ENCODE data around the gene TTC39C.
A peak's percentile ranks its signal among the peaks of the same experiment; 100 is the strongest.
"Not testable (repeated sequence)": the region's sequence is repeated elsewhere in the genome, so short reads cannot be mapped to it uniquely, and the experiment has no call there.

The TTC39C gene

DNA sequence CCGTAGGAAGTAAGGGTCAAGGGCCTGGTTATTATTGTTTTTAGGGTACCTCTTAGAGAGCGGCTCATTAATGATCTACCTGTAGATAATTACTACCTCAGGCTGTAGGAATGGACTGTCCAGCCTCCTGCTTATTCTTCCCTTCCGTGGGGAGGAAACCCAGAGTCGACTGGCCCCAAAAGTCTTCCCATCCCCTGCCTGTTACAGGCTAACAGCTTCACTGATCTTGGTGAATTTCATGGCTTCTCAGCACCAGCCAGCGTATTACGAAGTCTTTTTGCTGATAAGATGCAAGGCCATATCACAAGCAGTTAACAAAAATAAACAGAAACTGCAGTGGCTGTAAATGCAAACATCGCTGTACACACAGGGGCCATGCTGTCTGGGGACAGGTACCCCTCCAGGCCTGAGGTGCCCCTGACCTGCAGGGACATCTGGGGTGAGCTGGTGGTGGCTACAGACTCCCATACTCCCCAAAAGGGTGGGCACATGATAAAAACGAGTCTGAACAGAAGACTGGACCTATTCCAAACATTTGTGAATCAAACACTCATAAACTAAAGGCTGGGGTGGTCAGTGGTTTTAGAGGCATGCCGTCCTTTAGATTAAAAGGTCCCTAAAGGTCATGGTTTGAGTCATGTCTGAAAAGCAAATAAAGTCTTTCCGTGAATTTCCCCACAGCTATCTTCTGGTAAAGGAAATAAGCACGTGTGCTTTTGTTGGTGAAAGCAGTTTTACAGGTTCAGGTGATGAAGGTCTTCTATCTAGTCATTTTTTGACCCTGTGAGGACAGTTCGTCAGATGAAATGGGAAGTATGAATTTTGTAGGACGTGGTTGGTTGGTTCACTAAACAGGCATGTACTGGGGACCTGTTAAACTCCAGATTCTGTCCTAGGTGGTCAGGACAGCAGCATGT is 36.7 kb downstream of the TTC39C start:
- no peak for DNase-seq

DNA sequence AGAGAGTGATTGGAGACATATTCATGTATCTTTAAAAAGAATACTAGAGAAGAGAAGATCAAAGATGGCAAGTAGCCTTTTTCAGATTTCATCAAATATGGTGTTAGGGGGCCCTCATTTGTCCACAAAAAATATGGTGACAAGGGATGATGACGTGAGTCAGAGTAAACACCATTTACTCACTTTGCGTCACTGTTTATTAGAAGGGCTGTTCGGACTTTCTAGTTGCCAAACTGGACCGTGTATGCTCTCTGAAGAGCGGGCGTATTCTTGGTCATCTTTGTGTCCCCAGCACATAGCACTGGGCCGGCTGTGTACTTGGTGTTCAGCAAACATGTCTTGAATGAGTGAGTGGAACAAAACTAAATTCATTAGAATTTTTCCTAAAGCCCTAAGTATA is 37.5 kb downstream of the TTC39C start:
- no peak for DNase-seq

DNA sequence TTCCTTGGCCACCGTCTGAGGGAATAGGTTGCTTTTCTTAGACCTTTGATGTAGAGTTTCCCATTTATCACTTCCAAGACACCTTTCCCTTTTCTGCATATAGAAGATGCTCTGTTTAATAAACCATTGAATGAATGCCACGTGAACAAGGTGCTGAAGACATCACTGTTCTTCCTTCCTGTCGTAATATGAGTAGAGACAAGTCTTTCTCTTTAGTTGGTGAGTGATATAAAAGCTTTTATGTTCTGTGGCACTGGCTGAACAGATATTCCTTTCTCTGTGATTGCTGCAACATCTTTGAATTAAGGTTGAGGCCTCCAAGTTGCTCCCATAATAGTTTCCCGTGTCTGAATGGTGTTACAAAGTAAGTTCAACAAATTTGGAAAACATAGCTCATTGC is 38.7 kb downstream of the TTC39C start:
- no peak for DNase-seq

DNA sequence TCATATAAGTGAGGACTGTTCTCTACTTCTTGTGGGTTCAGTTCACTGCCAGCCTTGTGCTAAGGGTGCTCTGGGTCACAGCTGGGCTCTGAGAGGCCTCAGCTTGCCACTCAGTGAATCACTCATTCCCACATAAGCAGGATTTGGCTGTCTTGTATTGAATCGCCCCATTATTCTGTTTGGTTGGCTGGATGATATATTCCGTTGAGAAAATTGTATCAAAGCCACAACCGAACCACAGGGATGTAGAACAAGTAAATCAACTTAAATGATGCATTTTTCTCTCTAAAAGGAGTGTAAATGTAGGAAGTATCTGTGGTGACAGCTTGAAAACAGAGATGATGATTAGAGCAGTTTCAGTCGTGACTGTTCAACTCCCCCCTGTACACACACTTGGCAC is 39.6 kb downstream of the TTC39C start:
- peak in 5 of 51 donors; percentile 2 to 13 (median 6) for DNase-seq

DNA sequence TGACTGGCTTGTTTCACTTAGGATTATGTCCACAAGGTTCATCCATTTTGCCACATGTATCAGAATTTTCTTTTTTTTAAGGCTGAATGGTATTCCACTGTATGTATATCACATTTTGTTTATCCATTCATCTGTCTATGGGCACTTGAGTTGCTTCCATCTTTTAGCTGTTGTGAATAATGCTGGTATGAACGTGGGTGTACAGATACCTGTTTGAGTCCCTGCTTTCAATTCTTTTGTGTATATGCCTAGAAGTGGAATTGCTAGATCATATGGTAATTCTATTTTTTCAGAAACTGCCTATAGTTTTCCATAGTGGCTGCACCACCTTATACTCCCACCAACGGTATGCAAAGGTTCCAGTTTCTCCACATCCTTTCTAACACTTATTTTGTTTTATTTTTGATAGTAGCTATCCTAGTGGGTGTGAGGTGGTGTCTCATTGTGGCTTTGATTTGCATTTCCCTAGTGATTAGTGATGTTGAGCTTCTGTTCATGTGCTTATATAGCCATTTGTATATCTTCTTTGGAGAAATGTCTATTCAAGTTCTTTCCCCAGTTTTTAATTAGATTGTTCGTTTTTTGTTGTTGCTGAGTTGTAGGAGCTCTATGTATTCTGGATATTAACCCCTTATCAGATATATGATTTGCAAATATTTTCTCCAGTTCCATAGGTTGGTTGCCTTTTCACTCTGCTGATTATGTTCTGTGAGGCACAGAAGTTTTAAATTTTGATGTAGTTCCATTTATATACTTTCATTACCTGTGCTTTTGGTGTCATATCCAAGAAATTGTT is 40.7 kb downstream of the TTC39C start:
- DNase-seq, result no peak

DNA sequence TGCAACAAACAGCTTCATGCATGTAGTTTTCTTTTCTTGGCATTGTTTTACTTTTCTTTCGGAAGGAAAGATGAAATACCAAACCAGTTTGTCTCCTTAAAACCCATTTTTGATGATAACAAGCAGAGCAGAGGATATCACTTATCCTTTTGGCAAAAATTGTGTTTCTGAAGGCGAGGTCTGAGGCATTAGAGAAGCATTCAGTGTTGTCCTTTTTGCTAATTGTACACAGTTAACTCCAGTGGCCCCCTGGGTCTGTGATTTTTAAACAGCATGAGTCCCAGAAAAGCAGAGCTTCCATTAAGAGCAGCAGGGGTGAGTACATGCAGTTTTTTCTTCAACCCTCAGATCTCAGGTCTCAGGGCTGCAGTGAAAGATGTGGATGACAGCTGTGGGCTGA is 41.3 kb downstream of the TTC39C start:
- no peak for DNase-seq

DNA sequence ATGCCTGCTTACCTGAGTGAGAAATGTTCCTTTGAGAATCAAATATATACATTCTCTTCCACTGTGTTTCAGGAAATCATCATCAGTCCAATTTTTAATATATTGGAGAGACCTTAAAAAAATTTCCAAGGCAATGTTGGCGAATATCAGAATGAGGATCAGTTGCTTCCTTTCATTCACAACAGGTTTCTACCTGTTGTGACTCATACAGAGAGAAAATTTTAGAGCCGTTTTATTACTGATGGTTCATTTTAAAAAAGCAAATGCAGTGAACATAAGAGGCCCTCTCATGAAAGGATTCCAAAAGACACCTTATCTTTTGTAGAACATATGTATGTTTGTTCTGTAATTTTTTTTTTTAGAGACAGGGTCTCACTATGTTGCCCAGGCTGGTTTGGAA is 42.0 kb downstream of the TTC39C start:
- no peak for DNase-seq

DNA sequence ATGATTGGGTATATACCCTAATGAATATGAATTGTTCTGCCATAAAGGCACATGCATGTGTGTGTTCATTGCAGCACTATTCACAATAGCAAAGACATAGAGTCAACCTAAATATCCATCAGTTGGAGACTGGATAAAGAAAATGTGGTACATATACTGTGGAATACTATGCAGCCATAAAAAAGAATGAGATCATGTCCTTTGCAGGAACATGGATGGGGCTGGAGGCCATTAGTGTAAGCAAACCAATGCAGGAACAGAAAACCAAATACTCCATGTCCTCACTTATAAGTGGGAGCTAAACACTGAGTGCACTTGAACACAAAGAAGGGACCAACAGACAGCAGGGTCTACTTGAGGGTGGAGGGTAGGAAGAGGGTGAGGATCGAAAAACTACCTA is 43.2 kb downstream of the TTC39C start:
- DNase-seq, result no peak

DNA sequence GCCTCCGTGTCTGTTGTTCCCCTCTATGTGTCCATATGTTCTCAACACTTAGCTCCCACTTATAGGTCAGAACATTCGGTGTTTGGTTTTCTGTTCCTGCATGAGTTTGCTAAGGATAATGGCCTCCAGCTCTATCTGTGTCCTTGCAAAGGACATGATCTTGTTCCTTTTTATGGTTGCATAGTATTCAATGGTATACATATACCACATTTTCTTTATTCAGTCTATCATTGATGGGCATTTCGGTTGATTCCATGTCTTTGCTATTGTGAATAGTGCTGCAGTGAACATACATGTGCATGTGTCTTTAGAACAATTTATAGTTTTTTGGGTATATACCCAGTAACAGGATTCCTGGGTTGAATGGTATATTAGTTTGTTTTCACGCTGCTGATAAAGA is 44.8 kb downstream of the TTC39C start:
- not testable (repeated sequence) for DNase-seq

DNA sequence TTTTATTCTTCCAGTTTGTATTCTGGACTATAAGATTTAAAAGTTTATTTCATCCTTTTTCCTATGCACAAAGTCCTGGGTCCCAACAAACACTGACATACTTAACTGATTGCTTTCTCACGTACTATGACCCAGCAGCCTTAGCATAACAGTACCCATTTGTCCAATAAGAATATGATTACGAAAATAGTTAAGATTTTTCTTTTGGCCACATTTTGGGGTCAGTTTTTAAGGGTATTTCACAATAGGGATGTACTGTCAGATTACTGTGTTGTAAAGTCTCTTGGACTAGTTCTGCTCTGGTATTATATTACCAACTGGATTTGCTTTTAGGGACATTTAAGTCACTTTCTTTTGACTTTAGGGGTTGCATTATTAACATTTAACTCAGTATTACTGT is 46.1 kb downstream of the TTC39C start:
- no peak for DNase-seq

DNA sequence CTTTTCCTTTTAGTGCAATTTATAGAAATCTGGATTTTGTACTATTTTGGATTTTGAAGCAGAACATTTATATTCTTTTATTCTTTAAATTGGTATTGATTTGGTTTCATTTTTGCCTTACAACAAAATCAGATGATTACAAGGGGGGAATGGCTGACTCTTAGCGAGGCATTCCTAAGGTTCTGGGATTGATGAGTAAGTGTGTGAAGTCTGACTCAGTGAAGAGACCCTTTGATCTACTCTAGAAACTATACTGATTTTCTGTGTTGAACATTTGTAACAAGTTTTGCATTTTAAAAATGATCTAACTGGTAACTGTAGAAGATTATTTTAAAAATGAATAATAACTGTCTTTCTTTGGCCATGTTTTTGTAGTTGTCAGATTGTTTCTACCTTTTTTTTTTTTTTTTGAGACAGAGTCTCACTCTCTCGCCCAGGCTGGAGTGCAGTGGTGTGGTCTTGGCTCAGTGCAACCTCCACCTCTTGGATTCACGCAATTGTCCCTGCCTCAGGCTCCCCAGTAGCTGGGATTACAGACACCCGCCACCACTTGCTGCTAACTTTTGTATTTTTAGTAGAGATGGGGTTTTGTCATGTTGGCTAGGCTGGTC is 48.7 kb downstream of the TTC39C start:
- DNase-seq, result no peak

DNA sequence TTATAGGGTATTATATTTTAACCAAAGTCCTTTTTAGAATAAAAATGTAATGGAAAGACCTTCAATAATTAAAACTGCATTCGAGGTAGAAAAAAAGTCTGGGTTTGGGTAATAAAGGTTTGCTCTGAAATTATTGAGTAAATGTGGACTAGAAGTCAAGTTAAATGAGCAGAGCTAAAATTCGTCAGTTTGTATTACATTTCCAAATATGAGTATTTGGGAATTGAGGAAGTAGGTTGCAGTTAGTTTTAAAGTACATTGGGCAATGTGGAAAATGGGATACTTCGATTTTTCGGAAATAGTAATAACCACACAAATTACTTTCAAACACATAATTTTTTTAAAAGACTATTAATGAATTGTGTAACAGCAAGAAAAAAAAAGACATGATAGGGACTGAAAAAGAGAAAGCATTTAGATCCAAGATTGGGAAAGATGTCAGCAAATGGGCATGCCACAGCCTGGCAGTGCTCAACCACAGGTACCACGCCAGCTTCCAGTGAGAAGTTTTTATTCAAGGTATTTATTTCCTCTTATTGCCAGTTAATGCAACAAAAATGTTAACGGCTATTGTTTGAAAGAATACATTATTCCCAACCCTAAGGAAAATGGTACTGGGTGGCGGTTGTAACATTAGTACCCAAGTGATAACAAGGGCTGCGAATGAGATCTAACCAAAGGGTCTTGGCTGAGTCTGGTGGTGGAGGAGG is 50.0 kb downstream of the TTC39C start:
- DNase-seq, result no peak

DNA sequence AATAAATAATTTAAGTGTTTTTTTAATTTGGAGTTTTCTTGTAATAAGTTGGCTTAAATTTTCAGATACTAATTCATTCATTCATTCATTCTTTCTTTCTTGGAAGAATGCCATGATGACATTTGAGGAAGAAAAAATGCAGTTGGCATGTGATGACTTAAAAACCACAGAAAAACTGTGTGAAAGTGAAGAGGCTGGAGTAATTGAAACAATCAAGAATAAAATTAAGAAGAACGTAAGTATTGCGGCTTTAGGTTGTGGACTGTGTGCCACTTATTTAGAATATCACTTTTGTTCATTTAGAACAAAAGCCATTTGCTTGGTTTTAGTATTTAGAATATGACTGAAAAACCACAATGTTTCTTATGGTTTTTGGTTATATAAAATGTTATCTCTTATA is 51.4 kb downstream of the TTC39C start:
- DNase-seq, result no peak

DNA sequence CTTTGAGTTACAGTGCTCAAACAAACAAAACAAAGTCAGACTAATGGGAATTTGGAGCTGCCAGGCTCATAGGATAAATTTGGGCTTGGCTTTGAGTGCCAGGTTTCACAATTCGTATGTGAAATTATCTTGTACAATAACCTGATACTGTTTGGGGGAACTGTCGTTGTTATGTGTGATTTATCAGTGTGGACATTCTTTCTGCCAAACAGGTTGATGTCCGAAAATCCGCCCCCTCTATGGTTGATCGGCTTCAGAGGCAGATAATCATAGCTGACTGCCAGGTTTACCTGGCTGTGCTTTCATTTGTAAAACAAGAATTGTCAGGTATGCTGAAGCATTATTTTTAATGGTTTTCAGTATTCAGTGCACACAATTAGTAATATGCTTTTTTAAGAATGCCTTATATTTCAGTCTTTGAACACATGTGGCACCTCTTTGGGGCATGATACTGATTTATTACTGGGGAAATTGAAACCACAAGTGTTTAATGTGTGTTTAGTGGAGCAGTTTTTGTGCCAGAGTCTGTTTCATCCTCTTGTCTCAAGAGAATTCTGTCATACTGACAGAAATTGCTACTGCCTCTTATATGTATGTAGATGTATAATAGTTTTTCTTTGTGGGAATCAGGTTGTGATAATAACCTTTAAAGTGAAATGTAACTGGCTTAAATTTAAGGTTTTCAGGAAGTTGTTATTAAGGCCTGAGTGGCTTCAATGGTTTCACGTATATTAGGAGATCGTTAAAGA is 54.6 kb downstream of the TTC39C start:
- DNase-seq, result no peak

DNA sequence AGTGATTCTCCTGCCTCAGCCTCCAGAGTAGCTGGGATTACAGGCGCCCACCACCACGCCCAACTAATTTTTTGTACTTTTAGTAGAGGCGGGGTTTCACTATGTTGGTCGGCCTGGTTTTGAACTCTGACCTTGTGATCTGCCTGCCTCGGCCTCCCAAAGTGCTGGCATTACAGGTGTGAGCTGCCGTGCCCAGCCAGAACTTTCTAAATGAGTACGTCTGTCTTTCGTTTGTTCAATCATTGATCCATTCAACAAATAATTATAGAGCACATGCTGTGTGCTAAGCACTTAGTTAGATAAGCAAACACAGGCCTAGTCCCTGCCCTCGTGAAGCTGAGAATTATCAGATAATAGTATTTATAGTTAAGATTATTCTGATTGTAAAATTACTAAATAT is 56.5 kb downstream of the TTC39C start:
- no peak for DNase-seq

DNA sequence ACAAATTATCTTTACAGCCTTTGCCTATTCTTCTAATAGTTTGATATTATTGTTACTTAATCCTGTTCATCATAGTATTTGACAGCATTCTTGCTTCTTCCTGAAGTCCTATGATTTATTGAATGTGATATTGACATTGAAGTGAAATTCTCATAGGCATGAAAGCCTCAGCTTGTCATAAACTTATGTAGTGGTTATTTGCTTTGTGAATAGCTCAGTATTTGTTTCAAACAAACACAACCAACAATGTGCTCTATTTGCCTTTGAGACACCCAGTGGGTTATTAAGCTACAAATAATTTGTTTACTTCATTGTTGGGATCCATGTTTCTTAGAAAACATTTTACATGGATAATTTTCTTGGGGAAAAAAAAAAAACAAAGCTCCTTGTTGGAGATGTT is 57.2 kb downstream of the TTC39C start:
- DNase-seq, result no peak

DNA sequence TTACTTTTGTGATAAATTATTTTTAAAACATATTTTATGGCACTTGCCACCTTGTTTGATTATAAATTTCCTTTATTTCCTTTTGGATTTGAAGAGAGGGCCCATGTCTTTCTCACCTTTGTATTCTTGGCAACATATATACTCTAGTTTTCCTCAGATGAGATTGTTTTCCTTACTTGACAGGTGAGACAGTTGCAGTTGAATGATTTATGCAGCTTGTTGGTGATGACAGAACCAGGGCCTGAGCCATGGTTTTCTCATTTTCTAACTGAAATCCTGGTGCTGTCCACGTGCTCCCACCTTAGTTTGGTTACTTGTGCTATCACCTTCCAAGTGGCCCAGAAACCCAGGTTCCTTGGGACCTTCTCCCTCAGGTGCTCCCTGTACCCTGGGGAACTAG is 58.2 kb downstream of the TTC39C start:
- no peak for DNase-seq

DNA sequence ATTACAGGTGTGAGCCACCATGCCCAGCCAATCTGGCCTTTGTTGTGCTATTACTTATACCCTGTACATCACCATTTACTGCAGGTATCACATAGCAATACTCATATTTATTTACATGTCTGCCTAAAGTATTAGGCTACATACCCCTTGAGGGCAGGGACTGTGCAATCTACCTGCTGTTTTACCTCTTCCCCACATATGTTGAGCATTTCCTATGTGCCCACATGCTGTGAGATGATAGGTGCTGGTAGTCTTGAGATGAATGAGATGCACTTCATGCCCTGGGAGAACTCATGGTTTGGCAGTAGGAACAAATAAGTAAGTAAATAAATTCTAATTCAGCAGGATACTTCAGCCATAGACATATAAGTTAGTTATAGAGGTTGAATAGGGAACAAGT is 59.2 kb downstream of the TTC39C start:
- no peak for DNase-seq

DNA sequence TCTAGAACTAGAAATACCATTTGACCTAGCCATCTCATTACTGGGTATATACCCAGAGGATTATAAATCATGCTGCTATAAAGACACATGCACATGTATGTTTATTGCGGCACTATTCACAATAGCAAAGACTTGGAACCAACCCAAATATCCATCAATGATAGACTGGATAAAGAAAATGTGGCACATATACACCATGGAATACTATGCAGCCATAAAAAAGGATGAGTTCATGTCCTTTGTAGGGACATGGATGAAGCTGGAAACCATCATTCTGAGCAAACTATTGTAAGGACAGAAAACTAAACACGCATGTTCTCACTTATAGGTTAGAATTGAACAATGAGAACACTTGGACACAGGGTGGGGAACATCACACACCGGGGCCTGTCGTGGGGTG is 60.2 kb downstream of the TTC39C start:
- DNase-seq, result not testable (repeated sequence)

DNA sequence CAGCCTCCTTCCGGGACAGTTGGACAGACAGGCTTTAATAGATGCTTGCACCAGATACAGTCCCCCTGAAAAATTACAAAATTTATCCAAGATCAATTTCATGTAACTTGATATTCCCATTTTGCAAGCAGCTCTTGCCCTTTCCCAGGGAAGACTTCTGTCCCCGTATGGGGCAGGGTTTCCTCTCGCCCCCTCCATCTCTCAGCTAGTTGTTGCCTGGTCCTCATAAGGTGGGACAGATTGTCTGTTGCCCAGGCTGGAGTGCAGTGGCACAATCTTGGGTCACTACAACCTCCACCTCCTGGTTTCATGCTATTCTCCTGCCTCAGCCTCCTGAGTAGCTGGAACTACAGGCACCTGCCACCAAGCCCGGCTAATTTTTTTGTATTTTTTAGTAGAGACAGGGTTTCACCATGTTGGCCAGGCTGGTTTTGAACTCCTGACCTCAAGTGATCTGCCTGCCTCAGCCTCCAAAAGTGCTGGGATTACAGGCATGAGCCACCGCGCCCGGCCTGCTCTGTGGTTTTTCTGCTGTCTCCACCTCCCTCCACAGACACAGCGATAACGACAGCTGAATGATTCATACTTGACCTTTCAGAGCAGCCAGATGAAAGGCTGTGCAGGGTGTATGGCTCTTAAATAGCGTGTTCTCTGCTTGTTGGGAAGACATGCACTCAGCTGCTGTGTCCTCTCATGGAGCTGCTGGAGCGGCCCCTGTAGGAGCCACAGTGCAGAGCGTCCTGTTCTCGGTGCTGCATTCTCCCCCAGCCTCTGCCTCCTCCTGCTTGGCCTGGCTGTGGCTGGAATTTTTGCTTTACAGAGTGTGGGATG is 61.4 kb downstream of the TTC39C start:
- DNase-seq, result peak in 3 of 51 donors; percentile 3 to 13 (median 9)
